ENCODE measurements around the gene ARHGEF37. TPM values are rescaled to one million over a fixed set of nuclear protein-coding genes. Genes with fewer than 3 reads are reported as not detected.

The ARHGEF37 gene
- total RNA-seq, 1 donor from 2014 or later, result 13.5 TPM

- Histone ChIP-seq H3K36me3 (no peaks in the 10 kb centered on the region), H3K27me3 (ENCODE audit: low read depth) (no peaks in the 10 kb centered on the region), H3K27ac (no peak overlapping the region), H3K4me1 (no peaks in the 10 kb centered on the region), H3K9me3 (no peaks in the 10 kb centered on the region), H3K4me3 (no peak overlapping the region)
- intact Hi-C loops (cut with DNase I), result no loop called here
- TF ChIP-seq CTCF (IDR thresholded peaks at IDR 0.05), result no peak
- DNase-seq (no peak), ATAC-seq (no peak)
Measured at GRCh38 chr5:149657324-149657723, 76.0 kb downstream of the ARHGEF37 start.

GRCh38 chr5:149658299-149658698, 77.0 kb downstream of the ARHGEF37 start:
- Histone ChIP-seq H3K36me3 (no peaks in the 10 kb centered on the region), H3K9me3 (no peaks in the 10 kb centered on the region), H3K4me3 (no peak overlapping the region), H3K4me1 (no peaks in the 10 kb centered on the region), H3K27ac (no peak overlapping the region), H3K27me3 (ENCODE audit: low read depth) (no peaks in the 10 kb centered on the region)
- TF ChIP-seq CTCF (IDR thresholded peaks at IDR 0.05), result no peak
- intact Hi-C loops (cut with DNase I), result no loop called here
- ATAC-seq (no peak), DNase-seq (no peak)

DNA sequence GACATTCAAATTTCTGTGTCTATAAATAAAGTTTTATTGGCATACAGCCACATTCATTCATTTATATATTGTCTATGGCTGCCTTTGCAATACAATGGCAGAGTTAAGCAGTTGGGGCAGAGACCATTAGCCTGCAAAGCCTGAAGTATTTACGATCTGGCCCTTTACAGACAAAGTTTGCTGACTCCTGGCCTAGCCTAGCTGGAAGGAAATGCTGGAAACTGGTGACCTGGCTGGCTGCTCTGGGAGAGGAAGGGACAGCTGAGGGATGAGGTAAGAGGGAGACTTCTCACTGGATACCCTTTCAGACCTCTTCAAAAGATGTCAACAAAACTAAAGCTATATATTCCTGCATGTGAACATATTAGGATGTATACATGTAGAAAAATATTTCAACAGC, 82.8 kb downstream of the ARHGEF37 start:
- no peaks in the 10 kb centered on the region for H3K36me3 ChIP-seq
- H3K9me3 ChIP-seq, result peaks cover 8% of the 10 kb centered on the region
- H3K4me1 ChIP-seq, result no peaks in the 10 kb centered on the region
- intact Hi-C loops (cut with DNase I), result loop anchor here (10.0 kb wide), 1 partner anchor 161 kb away; no protein-coding TSS in a partner anchor
- no peak for DNase-seq
- ATAC-seq, result no peak
- no peak overlapping the region for H3K4me3 ChIP-seq
- no peaks in the 10 kb centered on the region for H3K27me3 ChIP-seq (ENCODE audit: low read depth)
- TF ChIP-seq CTCF (IDR thresholded peaks at IDR 0.05), result no peak
- H3K27ac ChIP-seq, result no peak overlapping the region

DNA sequence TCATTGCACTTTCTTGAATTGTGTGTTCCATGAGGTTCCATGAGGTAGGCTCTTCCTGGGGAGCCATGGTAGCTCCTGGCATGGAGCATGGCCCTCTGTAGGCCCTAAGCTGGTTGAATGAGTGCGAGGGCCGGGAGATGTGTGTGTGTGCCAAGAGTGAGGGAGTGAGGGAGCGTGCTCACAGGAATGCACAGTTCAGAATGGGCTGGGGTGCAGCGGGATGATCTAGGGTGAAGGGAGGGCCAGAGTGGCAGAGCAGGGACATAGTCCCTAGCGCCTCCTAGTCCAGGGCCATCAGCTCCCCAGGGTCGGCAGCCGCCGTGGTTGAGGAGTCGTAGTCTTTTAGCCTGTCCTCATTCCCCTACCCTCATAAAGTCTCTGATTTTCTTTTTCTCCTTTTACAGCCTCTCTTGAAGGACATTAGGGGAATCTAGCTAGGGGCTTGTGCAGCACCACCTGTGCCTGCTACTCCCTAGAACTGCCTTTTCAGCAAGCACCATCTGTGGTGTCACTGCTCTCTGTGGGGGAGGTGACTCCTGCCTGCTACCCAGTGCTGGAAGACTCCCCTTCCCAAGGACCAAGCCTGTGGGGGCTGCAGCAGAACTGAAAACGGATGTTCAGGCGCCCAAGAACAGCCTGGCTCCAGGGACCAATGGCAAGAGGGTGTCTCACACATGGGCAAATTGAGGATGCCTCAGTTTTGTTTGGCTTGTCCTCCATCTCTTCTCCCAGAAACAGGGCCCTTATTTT, 83.5 kb downstream of the ARHGEF37 start:
- TF ChIP-seq CTCF (IDR thresholded peaks at IDR 0.05), result no peak
- ATAC-seq (no peak), DNase-seq (no peak)
- no peaks in the 10 kb centered on the region for H3K36me3 ChIP-seq
- no peak overlapping the region for H3K27ac ChIP-seq
- no peak overlapping the region for H3K4me3 ChIP-seq
- no peaks in the 10 kb centered on the region for H3K4me1 ChIP-seq
- intact Hi-C loops (cut with DNase I), result loop anchor here (10.0 kb wide), 1 partner anchor 160 kb away; no protein-coding TSS in a partner anchor
- H3K9me3 ChIP-seq, result peaks cover 8% of the 10 kb centered on the region
- no peaks in the 10 kb centered on the region for H3K27me3 ChIP-seq (ENCODE audit: low read depth)

GRCh38 chr5:149665416-149666175, 84.3 kb downstream of the ARHGEF37 start:
- peak in 1 of 2 donors; percentile 31 for ATAC-seq
- Histone ChIP-seq H3K4me1 (no peaks in the 10 kb centered on the region), H3K27ac (no peak overlapping the region), H3K36me3 (no peaks in the 10 kb centered on the region), H3K4me3 (no peak overlapping the region), H3K27me3 (ENCODE audit: low read depth) (no peaks in the 10 kb centered on the region), H3K9me3 (peaks cover 8% of the 10 kb centered on the region)
- DNase-seq, result no peak
- TF ChIP-seq CTCF (IDR thresholded peaks at IDR 0.05), result no peak
- intact Hi-C loops (cut with DNase I), result loop anchor here (10.0 kb wide), 1 partner anchor 159 kb away; no protein-coding TSS in a partner anchor

Data from lower lobe of right lung (tissue), 2 donors.